ENCODE measurements around the gene ACO1. TPM values are rescaled to one million over a fixed set of nuclear protein-coding genes. Genes with fewer than 3 reads are reported as not detected.

The ACO1 gene
- total RNA-seq, 2 donors from 2014 or later = 48.8 to 51.1 TPM

GRCh38 chr9:32393911-32394310, 9.5 kb downstream of the ACO1 start:
- no peak overlapping the region for H3K4me3 ChIP-seq
- TF ChIP-seq CTCF (IDR thresholded peaks at IDR 0.05) (no peak), POLR2A (IDR thresholded peaks at IDR 0.05) (no peak)
- intact Hi-C loops (cut with DNase I) = no loop called here

DNA sequence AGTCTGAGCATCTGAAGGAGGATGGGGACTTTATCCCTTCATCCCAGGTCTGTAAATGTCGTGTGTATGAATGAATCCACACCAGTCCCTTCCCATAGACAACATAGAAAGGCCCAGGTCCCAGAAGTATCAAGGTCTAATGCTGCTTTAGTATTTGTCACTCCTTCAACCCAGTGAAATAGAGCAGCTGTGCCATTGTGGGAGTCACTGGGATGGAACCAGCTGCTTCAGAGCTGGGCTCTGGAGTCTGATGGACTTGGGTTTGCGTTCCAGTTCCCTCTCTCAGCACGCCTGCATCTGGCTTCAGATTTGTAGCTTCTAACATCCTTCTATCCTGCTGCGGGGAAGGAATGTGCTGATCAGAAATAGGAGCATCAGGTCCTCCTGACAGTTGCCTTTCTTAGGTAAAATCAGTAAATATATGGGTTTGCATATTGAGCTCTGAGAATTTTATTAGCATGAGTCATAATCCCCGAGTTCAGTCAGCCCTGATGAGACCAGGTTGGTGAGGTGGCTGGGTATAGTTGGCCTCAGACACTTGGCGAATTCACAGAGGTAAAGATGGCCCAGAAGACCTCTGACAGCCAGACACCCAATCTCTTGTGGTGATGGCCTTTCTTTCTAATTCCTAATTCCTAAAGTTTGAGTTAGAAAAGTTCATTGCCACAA, 10.1 kb downstream of the ACO1 start:
- DNase-seq (peak; percentile 47 to 71 (median 67)), ATAC-seq (peak; percentile 85)
- Histone ChIP-seq H3K4me3 (no peak overlapping the region), H3K27me3 (no peaks in the 10 kb centered on the region), H3K27ac (peak overlapping the region; percentile 27 to 56 (median 43)), H3K4me1 (peaks cover 40% of the 10 kb centered on the region), H3K36me3 (replicated peaks in 1 of 2; ENCODE audit: insufficient read depth in 1 of 2, low read depth in 2 of 2) (no peaks in the 10 kb centered on the region), H3K9me3 (no peaks in the 10 kb centered on the region)
- WGBS, 2 donors = 43 to 50% methylated on average over 6 of the region's 6 CpGs
- no peak for TF ChIP-seq POLR2A (IDR thresholded peaks at IDR 0.05)
- TF ChIP-seq CTCF (IDR thresholded peaks at IDR 0.05) = no peak
- intact Hi-C loops (cut with DNase I) = no loop called here

More at GRCh38 chr9:32393911-32394310, 9.5 kb downstream of the ACO1 start:
- DNase-seq (no peak), ATAC-seq (no peak)
- H3K27me3 ChIP-seq = no peaks in the 10 kb centered on the region
- peaks cover 46% of the 10 kb centered on the region for H3K4me1 ChIP-seq
- H3K9me3 ChIP-seq = no peaks in the 10 kb centered on the region
- 93% methylated on average over 2 of the region's 2 CpGs for WGBS, 2 donors
- no peaks in the 10 kb centered on the region for H3K36me3 ChIP-seq (replicated peaks in 1 of 2; ENCODE audit: insufficient read depth in 1 of 2, low read depth in 2 of 2)
- peak overlapping the region; percentile 27 to 56 (median 43) for H3K27ac ChIP-seq

GRCh38 chr9:32395510-32396216, 11.2 kb downstream of the ACO1 start:
- Histone ChIP-seq H3K36me3 (replicated peaks in 1 of 2; ENCODE audit: insufficient read depth in 1 of 2, low read depth in 2 of 2) (no peaks in the 10 kb centered on the region), H3K4me1 (peaks cover 29% of the 10 kb centered on the region), H3K27ac (peak overlapping the region; percentile 21 to 56 (median 32)), H3K9me3 (no peaks in the 10 kb centered on the region), H3K4me3 (no peak overlapping the region), H3K27me3 (no peaks in the 10 kb centered on the region)
- DNase-seq (peak in 3 of 4 donors; percentile 30 to 47 (median 41)), ATAC-seq (peak; percentile 47)
- TF ChIP-seq POLR2A (IDR thresholded peaks at IDR 0.05) = no peak
- WGBS, 2 donors = 68 to 71% methylated on average over 7 of the region's 7 CpGs
- intact Hi-C loops (cut with DNase I) = no loop called here

GRCh38 chr9:32398207-32398606, 13.8 kb downstream of the ACO1 start:
- WGBS, 2 donors = 87 to 93% methylated on average over 3 of the region's 3 CpGs
- Histone ChIP-seq H3K4me1 (peaks cover 44% of the 10 kb centered on the region), H3K36me3 (replicated peaks in 1 of 2; ENCODE audit: insufficient read depth in 1 of 2, low read depth in 2 of 2) (no peaks in the 10 kb centered on the region), H3K9me3 (no peaks in the 10 kb centered on the region), H3K4me3 (no peak overlapping the region), H3K27me3 (no peaks in the 10 kb centered on the region), H3K27ac (no peak overlapping the region)
- intact Hi-C loops (cut with DNase I) = no loop called here
- TF ChIP-seq POLR2A (IDR thresholded peaks at IDR 0.05) (no peak), CTCF (IDR thresholded peaks at IDR 0.05) (no peak)
- ATAC-seq (no peak), DNase-seq (no peak)

GRCh38 chr9:32399110-32399815, 14.8 kb downstream of the ACO1 start:
- H3K9me3 ChIP-seq = no peaks in the 10 kb centered on the region
- no peak for DNase-seq
- peaks cover 40% of the 10 kb centered on the region for H3K4me1 ChIP-seq
- no peak overlapping the region for H3K27ac ChIP-seq
- no peaks in the 10 kb centered on the region for H3K27me3 ChIP-seq
- H3K36me3 ChIP-seq (replicated peaks in 1 of 2; ENCODE audit: insufficient read depth in 1 of 2, low read depth in 2 of 2) = no peaks in the 10 kb centered on the region
- intact Hi-C loops (cut with DNase I) = no loop called here
- H3K4me3 ChIP-seq = no peak overlapping the region
- TF ChIP-seq POLR2A (IDR thresholded peaks at IDR 0.05) = no peak
- TF ChIP-seq CTCF (IDR thresholded peaks at IDR 0.05) = no peak
- ATAC-seq = no peak
- WGBS, 2 donors = 76 to 79% methylated on average over 5 of the region's 5 CpGs
